ENCODE results near the gene DGKH.

The DGKH gene, protein sequence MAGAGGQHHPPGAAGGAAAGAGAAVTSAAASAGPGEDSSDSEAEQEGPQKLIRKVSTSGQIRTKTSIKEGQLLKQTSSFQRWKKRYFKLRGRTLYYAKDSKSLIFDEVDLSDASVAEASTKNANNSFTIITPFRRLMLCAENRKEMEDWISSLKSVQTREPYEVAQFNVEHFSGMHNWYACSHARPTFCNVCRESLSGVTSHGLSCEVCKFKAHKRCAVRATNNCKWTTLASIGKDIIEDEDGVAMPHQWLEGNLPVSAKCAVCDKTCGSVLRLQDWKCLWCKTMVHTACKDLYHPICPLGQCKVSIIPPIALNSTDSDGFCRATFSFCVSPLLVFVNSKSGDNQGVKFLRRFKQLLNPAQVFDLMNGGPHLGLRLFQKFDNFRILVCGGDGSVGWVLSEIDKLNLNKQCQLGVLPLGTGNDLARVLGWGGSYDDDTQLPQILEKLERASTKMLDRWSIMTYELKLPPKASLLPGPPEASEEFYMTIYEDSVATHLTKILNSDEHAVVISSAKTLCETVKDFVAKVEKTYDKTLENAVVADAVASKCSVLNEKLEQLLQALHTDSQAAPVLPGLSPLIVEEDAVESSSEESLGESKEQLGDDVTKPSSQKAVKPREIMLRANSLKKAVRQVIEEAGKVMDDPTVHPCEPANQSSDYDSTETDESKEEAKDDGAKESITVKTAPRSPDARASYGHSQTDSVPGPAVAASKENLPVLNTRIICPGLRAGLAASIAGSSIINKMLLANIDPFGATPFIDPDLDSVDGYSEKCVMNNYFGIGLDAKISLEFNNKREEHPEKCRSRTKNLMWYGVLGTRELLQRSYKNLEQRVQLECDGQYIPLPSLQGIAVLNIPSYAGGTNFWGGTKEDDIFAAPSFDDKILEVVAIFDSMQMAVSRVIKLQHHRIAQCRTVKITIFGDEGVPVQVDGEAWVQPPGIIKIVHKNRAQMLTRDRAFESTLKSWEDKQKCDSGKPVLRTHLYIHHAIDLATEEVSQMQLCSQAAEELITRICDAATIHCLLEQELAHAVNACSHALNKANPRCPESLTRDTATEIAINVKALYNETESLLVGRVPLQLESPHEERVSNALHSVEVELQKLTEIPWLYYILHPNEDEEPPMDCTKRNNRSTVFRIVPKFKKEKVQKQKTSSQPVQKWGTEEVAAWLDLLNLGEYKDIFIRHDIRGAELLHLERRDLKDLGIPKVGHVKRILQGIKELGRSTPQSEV

DNA sequence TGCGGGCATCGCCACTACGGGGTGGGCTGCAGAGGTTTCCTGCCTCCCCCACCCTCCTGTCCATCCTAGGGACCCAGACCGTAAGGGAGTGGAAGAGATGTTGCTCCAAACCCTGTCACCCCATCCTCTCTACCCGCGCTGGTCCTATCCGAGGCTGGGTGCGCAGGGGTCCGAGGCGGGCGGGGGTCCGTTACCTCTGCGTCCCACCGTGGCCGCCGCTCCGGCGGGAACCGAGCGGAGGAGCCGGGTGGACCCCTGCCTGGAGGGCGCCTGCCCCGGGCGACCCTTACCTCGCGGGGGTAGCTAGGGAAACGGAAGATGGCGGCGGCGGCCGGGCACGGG lies at the start of gene DGKH:
Gene DGKH (plus strand): TSS at position 307 of the 342 bp plus-strand sequence. CDS start 126 bp downstream, outside the sequence.
- H3K4me3 ChIP-seq (replicated peaks; ENCODE audit: low read depth, low read length), result peak within 1 kb of the TSS; percentile 80
- DNase-seq (ENCODE audit: low read depth), result no peak
- no peak for TF ChIP-seq CTCF (IDR thresholded peaks at IDR 0.05; ENCODE audit: low read length, missing control alignments)

- H3K4me3 ChIP-seq (replicated peaks; ENCODE audit: low read depth, low read length), result no peak overlapping the region
- no peak for DNase-seq (ENCODE audit: low read depth)
- no peak for TF ChIP-seq CTCF (IDR thresholded peaks at IDR 0.05; ENCODE audit: low read length, missing control alignments)
Observed at GRCh38 chr13:42000846-42001245, 47.6 kb upstream of the DGKH start.

DNA sequence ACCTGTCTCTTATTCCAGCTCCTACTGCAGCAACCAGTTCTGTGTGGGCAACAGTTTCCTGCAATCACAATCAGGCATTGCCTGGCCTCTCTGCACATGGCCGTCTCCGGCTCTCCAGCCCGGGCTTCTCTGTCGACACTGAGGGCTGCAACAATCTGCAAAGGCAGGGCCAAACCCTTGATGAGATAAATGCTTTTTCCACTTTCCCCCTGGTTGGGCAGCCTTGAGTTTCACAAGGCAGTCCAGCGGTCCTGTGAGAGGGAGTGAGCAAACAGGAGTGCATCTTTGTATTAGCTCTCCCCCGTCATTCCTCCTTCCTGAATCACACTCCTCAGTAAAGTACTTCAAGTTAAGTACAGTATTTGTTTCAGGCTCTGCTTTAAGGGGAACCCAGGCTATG lies 46.9 kb upstream of the DGKH start:
- DNase-seq (ENCODE audit: low read depth), result peak; percentile 95
- TF ChIP-seq CTCF (IDR thresholded peaks at IDR 0.05; ENCODE audit: low read length, missing control alignments), result no peak
- no peak overlapping the region for H3K4me3 ChIP-seq (replicated peaks; ENCODE audit: low read depth, low read length)

GRCh38 chr13:42002066-42002465 lies 46.4 kb upstream of the DGKH start:
- no peak for TF ChIP-seq CTCF (IDR thresholded peaks at IDR 0.05; ENCODE audit: low read length, missing control alignments)
- no peak for DNase-seq (ENCODE audit: low read depth)

DNA sequence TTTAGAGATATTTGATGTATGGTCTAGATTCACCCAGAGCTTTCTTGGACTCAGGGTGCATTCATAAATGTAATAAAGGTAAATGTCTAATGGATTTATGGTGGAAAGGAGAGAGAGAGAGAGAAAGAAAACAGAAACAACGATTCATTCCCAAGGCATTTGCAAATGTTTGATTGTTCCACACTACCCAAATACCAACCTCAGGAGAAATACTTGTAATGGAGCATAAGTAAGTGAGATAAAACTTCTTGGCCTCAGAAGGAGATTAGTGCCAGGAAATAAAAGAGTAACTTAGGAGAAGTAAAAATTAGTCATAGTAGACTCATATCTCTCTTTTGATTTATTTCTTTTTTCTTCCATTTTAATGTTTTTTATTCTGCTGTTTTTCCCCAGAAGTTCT lies 40.6 kb upstream of the DGKH start:
- H3K4me3 ChIP-seq (replicated peaks; ENCODE audit: low read depth, low read length), result no peak overlapping the region
- TF ChIP-seq CTCF (IDR thresholded peaks at IDR 0.05; ENCODE audit: low read length, missing control alignments), result no peak
- DNase-seq (ENCODE audit: low read depth), result peak; percentile 67

More at GRCh38 chr13:42002066-42002465, 46.4 kb upstream of the DGKH start:
- H3K4me3 ChIP-seq (replicated peaks; ENCODE audit: low read depth, low read length), result no peak overlapping the region

- no peak overlapping the region for H3K4me3 ChIP-seq (replicated peaks; ENCODE audit: low read depth, low read length)
- DNase-seq (ENCODE audit: low read depth), result no peak
- no peak for TF ChIP-seq CTCF (IDR thresholded peaks at IDR 0.05; ENCODE audit: low read length, missing control alignments)
Observed at GRCh38 chr13:42009057-42009456, 39.4 kb upstream of the DGKH start.

All from fibroblast of pulmonary artery (primary cell).